GM19099 (cell line): ENCODE data around the gene CIB4.

Source experiments
- POLR2A ChIP-seq: IDR thresholded peaks from 3 replicates; pipeline ENCODE4 v1.6.1; 2011; ENCODE audit warnings: low read depth; ENCODE audit not compliant: insufficient read length; ENCODE audit errors: extremely low read depth

Gene CIB4

DNA sequence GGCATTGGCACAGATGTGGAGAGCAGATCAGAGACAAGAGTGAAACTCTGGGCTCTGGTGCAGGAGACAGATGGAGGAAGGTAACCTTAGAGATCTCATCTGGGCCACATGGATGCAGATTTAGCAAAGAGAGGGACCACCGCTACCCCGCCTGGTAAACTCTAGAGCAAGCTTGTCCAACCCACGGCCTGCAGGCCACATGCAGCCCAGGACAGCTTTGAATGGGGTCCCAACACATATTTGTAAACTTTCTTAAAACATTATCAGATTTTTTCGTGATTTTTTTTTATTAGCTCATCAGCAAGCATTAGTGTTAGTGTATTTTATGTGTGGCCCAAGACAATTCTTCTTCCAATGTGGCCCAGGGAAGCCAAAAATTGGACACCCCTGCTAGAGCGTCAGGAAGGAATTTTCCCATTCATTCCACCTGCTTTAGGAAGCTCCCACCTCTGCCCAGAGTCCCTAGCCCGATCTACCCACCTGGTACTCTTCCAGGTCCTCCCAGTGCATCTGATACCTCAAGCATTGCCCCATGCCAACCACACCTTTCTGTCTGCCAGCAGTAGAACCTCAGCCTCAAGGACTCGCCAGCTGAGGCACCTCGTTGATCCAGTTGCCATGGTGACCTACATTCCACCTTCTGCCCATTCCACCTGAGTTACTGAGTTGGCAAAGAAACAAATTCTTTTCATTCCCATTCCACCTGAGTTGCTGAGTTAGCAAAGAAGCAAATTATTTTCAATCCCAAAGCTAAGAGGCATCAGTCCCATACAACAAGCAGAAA, at the start of gene CIB4:
CIB4 (minus strand) TSS at position 586 of the 784 bp plus-strand sequence; CDS start at position 534, 52 bp downstream.
- no peak for TF ChIP-seq POLR2A

GRCh38 chr2:26687801-26688200, 46.6 kb upstream of the CIB4 start:
- TF ChIP-seq POLR2A, result no peak

DNA sequence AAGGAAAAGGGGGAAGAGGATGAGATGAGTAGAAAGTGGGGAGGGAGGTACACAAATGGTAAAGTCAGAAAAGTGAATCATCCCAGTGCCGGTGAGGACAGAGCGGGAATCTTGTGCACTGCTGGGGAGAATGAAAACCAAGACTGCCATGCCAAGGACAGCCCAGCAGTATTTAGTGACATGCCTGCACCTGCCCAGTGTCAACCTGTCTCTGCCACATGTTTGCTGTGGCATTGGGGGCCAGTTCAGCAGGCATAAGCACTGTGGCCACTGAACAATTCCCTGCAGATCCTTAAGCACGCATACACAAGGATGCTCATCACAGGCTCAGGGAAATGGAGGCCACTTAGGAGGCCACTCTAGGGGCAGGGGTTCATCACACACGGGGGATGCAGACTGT, 46.2 kb upstream of the CIB4 start:
- no peak for TF ChIP-seq POLR2A

GRCh38 chr2:26685989-26686839, 45.0 kb upstream of the CIB4 start:
- no peak for TF ChIP-seq POLR2A

DNA sequence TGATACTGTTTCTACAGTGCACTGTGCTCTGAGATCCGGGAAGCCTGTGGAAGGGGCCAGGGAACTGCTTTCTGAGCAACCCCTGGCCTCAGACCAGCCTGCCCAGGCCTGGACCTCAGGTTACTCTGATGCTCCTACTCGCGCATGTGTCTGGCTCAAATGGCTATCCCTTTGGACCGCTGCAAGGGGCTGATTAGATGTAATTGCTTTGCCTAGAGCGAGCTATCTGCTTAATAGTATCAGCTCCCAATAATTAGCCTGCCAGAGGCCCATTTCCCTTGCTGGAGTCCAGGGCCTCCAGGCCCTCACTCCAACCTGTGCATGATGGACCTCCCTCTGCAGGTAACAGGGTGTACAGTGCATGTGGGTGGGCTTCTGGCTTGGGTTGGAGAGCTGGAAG, 44.2 kb upstream of the CIB4 start:
- no peak for TF ChIP-seq POLR2A

- no peak for TF ChIP-seq POLR2A
These were observed 42.4 kb upstream of the CIB4 start for GRCh38 chr2:26683583-26683982.

DNA sequence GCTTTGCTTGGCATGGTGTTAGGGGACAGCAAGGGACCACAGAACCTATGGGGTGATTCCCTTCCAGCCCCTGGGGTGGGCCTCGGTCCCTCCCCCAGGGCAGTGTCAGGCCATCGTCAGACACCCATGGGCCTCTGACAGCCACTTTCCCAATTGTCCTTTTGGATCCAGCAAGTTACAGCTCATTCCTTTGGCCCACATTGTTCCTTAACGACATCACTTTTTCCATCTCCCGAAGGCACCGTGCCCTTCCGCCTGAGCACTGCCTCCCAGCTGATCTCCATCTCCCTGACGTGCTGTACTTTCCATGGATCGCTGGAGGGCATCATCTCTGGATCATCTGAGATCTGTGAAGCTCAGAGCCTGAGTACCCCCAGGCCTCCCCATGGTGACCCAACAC, 41.0 kb upstream of the CIB4 start:
- TF ChIP-seq POLR2A, result no peak

GRCh38 chr2:26681656-26682055, 40.5 kb upstream of the CIB4 start:
- no peak for TF ChIP-seq POLR2A

DNA sequence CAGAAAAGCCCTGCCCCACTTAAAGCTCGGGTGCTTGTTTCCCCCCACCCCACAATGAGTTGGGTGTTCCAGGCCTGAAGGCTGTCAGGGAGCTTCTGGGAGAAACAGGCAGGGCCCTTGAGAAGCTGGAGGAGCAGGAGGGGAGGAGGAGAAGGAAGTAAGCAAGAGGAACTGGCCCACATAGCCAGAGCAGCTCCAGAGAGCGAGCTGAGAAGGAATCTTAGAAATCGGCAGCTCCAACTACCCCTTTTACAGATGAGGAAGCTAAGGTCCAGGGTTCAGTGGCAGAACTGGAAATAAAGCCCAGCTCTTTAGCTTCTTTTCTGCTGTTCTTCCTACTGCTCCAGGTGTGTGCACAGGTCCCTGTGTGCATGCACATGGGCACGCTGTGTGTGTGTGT, 38.7 kb upstream of the CIB4 start:
- no peak for TF ChIP-seq POLR2A

GRCh38 chr2:26678035-26678434, 36.9 kb upstream of the CIB4 start:
- TF ChIP-seq POLR2A, result no peak

DNA sequence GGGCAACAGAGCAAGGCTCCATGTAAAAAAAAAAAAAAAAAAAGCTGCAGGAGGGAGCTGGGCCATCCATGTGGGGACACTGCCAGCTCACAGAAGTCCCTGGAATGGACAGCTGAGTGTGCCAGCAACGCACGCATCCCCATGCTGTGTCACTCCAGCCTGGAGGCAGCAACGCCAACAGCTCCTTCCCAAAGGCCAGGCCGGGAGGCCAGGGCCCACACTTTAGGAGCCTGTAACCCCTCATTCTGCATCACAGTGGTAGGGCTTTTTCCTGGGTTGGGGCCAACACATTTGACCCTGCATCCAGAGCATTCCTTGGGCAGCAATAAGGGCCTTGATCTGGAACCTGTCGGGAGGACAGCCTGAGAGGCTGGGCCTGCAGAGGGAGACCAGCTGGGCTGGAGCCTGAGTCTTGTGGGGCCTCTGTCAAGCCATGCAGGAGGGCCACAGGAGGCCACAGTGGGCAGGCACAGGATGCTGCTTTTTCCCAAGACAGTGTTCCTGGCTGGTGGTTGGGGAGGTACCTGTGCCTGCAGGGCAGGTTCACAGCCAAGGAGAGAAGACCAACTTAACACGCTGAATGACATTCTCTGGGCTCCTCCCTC, 34.6 kb upstream of the CIB4 start:
- no peak for TF ChIP-seq POLR2A

DNA sequence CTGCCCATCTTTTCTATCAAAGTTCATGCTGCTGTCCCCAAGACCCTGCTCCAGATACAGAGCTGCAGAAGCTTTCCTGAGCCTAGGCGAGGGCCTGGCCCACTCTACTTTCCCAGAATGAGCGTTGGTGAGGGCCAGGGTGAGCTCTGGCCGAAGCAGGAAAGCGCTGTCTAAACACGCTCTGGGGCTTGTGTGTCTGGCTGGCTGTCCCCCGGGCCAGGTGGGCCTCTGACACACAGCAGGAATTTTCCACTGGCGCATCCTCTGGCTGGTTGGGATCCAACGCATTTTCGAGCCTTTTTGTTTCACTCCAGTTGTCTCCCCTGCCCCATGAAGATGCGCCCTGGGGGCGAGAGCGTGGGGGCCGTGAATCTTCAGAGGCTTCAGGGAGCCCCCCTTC, 33.6 kb upstream of the CIB4 start:
- TF ChIP-seq POLR2A, result no peak

- TF ChIP-seq POLR2A, result no peak
These were observed 33.0 kb upstream of the CIB4 start for GRCh38 chr2:26674002-26674751.

- no peak for TF ChIP-seq POLR2A
These were observed 31.7 kb upstream of the CIB4 start for GRCh38 chr2:26672818-26673393.
